ENCODE measurements around the gene ADORA1.
A peak's percentile ranks its signal among the peaks of the same experiment; 100 is the strongest.

The ADORA1 gene

GRCh38 chr1:203200916-203201315 is 73.4 kb downstream of the ADORA1 start:
- no peak for DNase-seq (ENCODE audit: low read depth in 2 of 2)
- no peak overlapping the region for H3K4me3 ChIP-seq (replicated peaks in 1 of 2; ENCODE audit: low read depth in 2 of 2, low read length in 2 of 2)
- no peak for TF ChIP-seq CTCF (IDR thresholded peaks at IDR 0.05; ENCODE audit: low read depth, low read length)

- no peak for DNase-seq (ENCODE audit: low read depth in 2 of 2)
- TF ChIP-seq CTCF (IDR thresholded peaks at IDR 0.05; ENCODE audit: low read depth, low read length): no peak
- H3K4me3 ChIP-seq (replicated peaks in 1 of 2; ENCODE audit: low read depth in 2 of 2, low read length in 2 of 2): no peak overlapping the region
Observed at GRCh38 chr1:203201516-203202205, 74.1 kb downstream of the ADORA1 start.

- no peak for TF ChIP-seq CTCF (IDR thresholded peaks at IDR 0.05; ENCODE audit: low read depth, low read length)
- no peak overlapping the region for H3K4me3 ChIP-seq (replicated peaks in 1 of 2; ENCODE audit: low read depth in 2 of 2, low read length in 2 of 2)
- DNase-seq (ENCODE audit: low read depth in 2 of 2): peak; percentile 88 to 98
Observed at GRCh38 chr1:203202431-203203245, 75.1 kb downstream of the ADORA1 start.

GRCh38 chr1:203204756-203205155 is 77.2 kb downstream of the ADORA1 start:
- no peak for TF ChIP-seq CTCF (IDR thresholded peaks at IDR 0.05; ENCODE audit: low read depth, low read length)
- no peak overlapping the region for H3K4me3 ChIP-seq (replicated peaks in 1 of 2; ENCODE audit: low read depth in 2 of 2, low read length in 2 of 2)
- no peak for DNase-seq (ENCODE audit: low read depth in 2 of 2)

- TF ChIP-seq CTCF (IDR thresholded peaks at IDR 0.05; ENCODE audit: low read depth, low read length): no peak
- no peak overlapping the region for H3K4me3 ChIP-seq (replicated peaks in 1 of 2; ENCODE audit: low read depth in 2 of 2, low read length in 2 of 2)
- DNase-seq (ENCODE audit: low read depth in 2 of 2): no peak
Observed at GRCh38 chr1:203206129-203206687, 78.7 kb downstream of the ADORA1 start.

- TF ChIP-seq CTCF (IDR thresholded peaks at IDR 0.05; ENCODE audit: low read depth, low read length): no peak
- DNase-seq (ENCODE audit: low read depth in 2 of 2): no peak
- no peak overlapping the region for H3K4me3 ChIP-seq (replicated peaks in 1 of 2; ENCODE audit: low read depth in 2 of 2, low read length in 2 of 2)
Observed at GRCh38 chr1:203207751-203208150, 80.2 kb downstream of the ADORA1 start.

Data from cardiac fibroblast (primary cell).